HepG2 (cell line): ENCODE measurements around the gene NELFB. TPM values are rescaled to one million over a fixed set of nuclear protein-coding genes. Genes with fewer than 3 reads are reported as not detected.

Source experiments
- ATAC-seq: fragments of 200-7000 bp; cut with Tn5 transposase; 3 replicates; pipeline ENCODE4 v1.9.1; 2020; ENCODE audit warnings: mild to moderate bottlenecking, moderate library complexity
- BruUV-seq: library from RNA; stranded (reverse); fragments of 400-500 nt; replicated peaks from 2 replicates; lab custom pipeline; 2021; lab: Mats Ljungman, UMichigan
- CTCF ChIA-PET: fragments of 300-600 bp; formaldehyde crosslinking; extraction: SDS; loops from one replicate; lab custom pipeline; 2021; ENCODE audit warnings: low total read pairs, inconsistent platforms, low intra/inter-chr PET ratio; lab: Yijun Ruan, JAX
- POLR2A ChIA-PET: fragments of 350-600 bp; sonication (Branson Sonifier 250); formaldehyde crosslinking; loops from one replicate; lab custom pipeline; 2020; ENCODE audit warnings: antibody characterized with exemption, inconsistent platforms; lab: Yijun Ruan, JAX
- DNase-seq: peaks from one replicate; pipeline ENCODE4 v3.0.0-alpha.2; 2015; ENCODE audit warnings: low spot score
- FAIRE-seq: peaks from 3 replicates; lab custom pipeline; 2011; peaks lifted over from hg19 to GRCh38; lab: Jason Lieb, UNC
- H2AFZ ChIP-seq: one replicate; pipeline ENCODE4 v1.6.1; 2011; ENCODE audit warnings: low read length, inconsistent platforms
- H3K27ac ChIP-seq: fragments of 300-600 bp; 3 replicates; pipeline ENCODE4 v1.8.0; 2011; ENCODE audit warnings: mixed run types, mild to moderate bottlenecking, mixed read lengths, low read length, inconsistent platforms; ENCODE audit not compliant: insufficient read depth; ENCODE audit errors: extremely low read length
- H3K27me3 ChIP-seq, 2 experiments: fragments of 200-600 bp in 1 of 2; 2 replicates in 1 of 2; 3 replicates in 1 of 2; pipeline versions ENCODE4 v1.6.0 to v1.8.0; 2011; ENCODE audit warnings: low read length in 2 of 2, mild to moderate bottlenecking in 2 of 2, moderate library complexity in 2 of 2, inconsistent platforms in 1 of 2; ENCODE audit not compliant: insufficient read depth in 2 of 2, control insufficient read depth in 1 of 2
- H3K36me3 ChIP-seq, 2 experiments: fragments of 200-600 bp in 1 of 2; replicated peaks in 1 of 2; 2 replicates in 1 of 2; 3 replicates in 1 of 2; pipeline versions ENCODE4 v1.5.1 to v1.8.0; 2011; ENCODE audit warnings: low read length in 2 of 2, inconsistent platforms in 1 of 2; ENCODE audit not compliant: insufficient read depth in 2 of 2, control insufficient read depth in 1 of 2
- H3K4me1 ChIP-seq: 2 replicates; pipeline ENCODE4 v1.5.1; 2012; ENCODE audit warnings: low read length, inconsistent platforms; ENCODE audit not compliant: insufficient read depth
- H3K4me2 ChIP-seq: 2 replicates; pipeline ENCODE4 v1.6.0; 2011; ENCODE audit warnings: low read depth, low read length, inconsistent platforms
- H3K4me3 ChIP-seq, 3 experiments: fragments of 200-600 bp in 1 of 3; sonication (generic), shearing (Covaris generic) in 1 of 3; replicated peaks in 1 of 3; 2 replicates each; pipeline ENCODE4 v1.5.1; 2011 to 2016; ENCODE audit warnings: low read length in 3 of 3, inconsistent platforms in 2 of 3, low read depth in 2 of 3, mild to moderate bottlenecking in 2 of 3, control low read depth in 1 of 3, mixed read lengths in 1 of 3; ENCODE audit not compliant: insufficient read depth in 1 of 3
- H3K79me2 ChIP-seq: one replicate; pipeline ENCODE4 v1.6.1; 2011; ENCODE audit warnings: low read length, inconsistent platforms; ENCODE audit not compliant: insufficient read depth
- H3K9ac ChIP-seq: 2 replicates; pipeline ENCODE4 v1.6.0; 2011; ENCODE audit warnings: mild to moderate bottlenecking, low read depth, low read length, inconsistent platforms; ENCODE audit not compliant: insufficient read depth
- H3K9me3 ChIP-seq: 2 replicates; pipeline ENCODE4 v1.5.1; 2012; ENCODE audit warnings: mild to moderate bottlenecking, low read length
- H4K20me1 ChIP-seq: 2 replicates; pipeline ENCODE4 v1.6.0; 2011; ENCODE audit warnings: inconsistent platforms, mild to moderate bottlenecking, low read length, moderate library complexity; ENCODE audit not compliant: insufficient read depth
- EP300 ChIP-seq, 3 experiments: sonication (generic) in 1 of 3; formaldehyde crosslinking in 1 of 3; IDR thresholded peaks; 2 replicates each; pipeline versions ENCODE4 v1.5.1 to v1.6.1; 2011 to 2020; ENCODE audit warnings: low read depth in 2 of 3, low read length in 2 of 3, borderline replicate concordance in 1 of 3, improper control_type of control experiment in 1 of 3, mild to moderate bottlenecking in 1 of 3, missing genetic modification reagents in 1 of 3, moderate library complexity in 1 of 3
- FOXA1 ChIP-seq, 2 experiments: fragments of 450-650 bp in 1 of 2; sonication (generic) in 1 of 2; formaldehyde crosslinking in 1 of 2; IDR thresholded peaks; 2 replicates each; pipeline versions ENCODE4 v1.4.0 to v1.6.1; 2016 to 2020; ENCODE audit warnings: missing genetic modification reagents in 1 of 2
- HNF4G ChIP-seq, 2 experiments: sonication (generic) in 1 of 2; formaldehyde crosslinking in 1 of 2; IDR thresholded peaks; 2 replicates each; pipeline versions ENCODE4 v1.4.0 to v1.6.1; 2011 to 2020; ENCODE audit warnings: borderline replicate concordance in 2 of 2, low read depth in 2 of 2, mild to moderate bottlenecking in 2 of 2, low read length in 1 of 2, missing genetic modification reagents in 1 of 2, moderate library complexity in 1 of 2
- KDM5B ChIP-seq: sonication (generic); formaldehyde crosslinking; IDR thresholded peaks from 2 replicates; pipeline ENCODE4 v1.4.0; 2020; ENCODE audit warnings: missing genetic modification reagents, mild to moderate bottlenecking, borderline replicate concordance
- MEF2D ChIP-seq: sonication (generic); formaldehyde crosslinking; IDR thresholded peaks from 2 replicates; pipeline ENCODE4 v1.5.1; 2020; ENCODE audit warnings: mild to moderate bottlenecking, missing genetic modification reagents
- NFYB ChIP-seq: sonication (generic); formaldehyde crosslinking; IDR thresholded peaks from 2 replicates; pipeline ENCODE4 v1.4.0; 2020; ENCODE audit warnings: missing genetic modification reagents
- PAX8 ChIP-seq: sonication (generic); formaldehyde crosslinking; IDR thresholded peaks from 2 replicates; pipeline ENCODE4 v1.8.0; 2022; ENCODE audit warnings: mild to moderate bottlenecking, missing genetic modification reagents, borderline replicate concordance
- SP1 ChIP-seq, 2 experiments: fragments of 450-650 bp in 1 of 2; sonication (generic) in 1 of 2; formaldehyde crosslinking in 1 of 2; IDR thresholded peaks; 2 replicates each; pipeline versions ENCODE4 v1.4.0 to v1.6.1; 2016 to 2020; ENCODE audit warnings: missing genetic modification reagents in 1 of 2
- TCF7 ChIP-seq: sonication (generic); IDR thresholded peaks from 2 replicates; pipeline ENCODE4 v1.6.1; 2016; ENCODE audit warnings: antibody characterized with exemption, low read depth
- ZFP90 ChIP-seq: sonication (generic); formaldehyde crosslinking; IDR thresholded peaks from 2 replicates; pipeline ENCODE4 v1.8.0; 2022; ENCODE audit warnings: missing genetic modification reagents, mild to moderate bottlenecking, inconsistent platforms, borderline replicate concordance
- ZNF318 ChIP-seq: sonication (generic); formaldehyde crosslinking; IDR thresholded peaks from 2 replicates; pipeline ENCODE4 v1.4.0; 2020; ENCODE audit warnings: mild to moderate bottlenecking, missing genetic modification reagents
- ZNF616 ChIP-seq: sonication (generic); formaldehyde crosslinking; IDR thresholded peaks from 2 replicates; pipeline ENCODE4 v1.5.0; 2020; ENCODE audit warnings: low read depth, mild to moderate bottlenecking, missing genetic modification reagents
- WGBS: methylation state at CpG from one replicate; pipeline ENCODE4 v1.1.6; 2017; ENCODE audit warnings: low lambda C conversion rate; 5-methylcytosine and 5-hydroxymethylcytosine counted together
- in situ Hi-C: cut with HindIII; loops from 2 replicates; pipeline ENCODE4 v1.10.0; 2017; ENCODE audit warnings: low pct_unique_long_range_greater_than_20kb; ENCODE audit not compliant: extremely low pct_ligation_motif_present
- intact Hi-C: fragments of 100-400 bp; cut with micrococcal nuclease; formaldehyde crosslinking; loops from one replicate; pipeline ENCODE4 v1.10.0; 2022; ENCODE audit not compliant: unreplicated experiment
- polyA plus RNA-seq, 8 experiments: library from polyadenylated mRNA; depleted of rRNA in 3 of 8; stranded (reverse) in 7 of 8; unstranded in 1 of 8; fragments of >200 nt; fragmentation: Illumina TruSeq in 4 of 8; extraction: Trizol in 4 of 8; gene quantifications; 2 replicates each; pipeline versions ENCODE4 v1.2.1 to v1.2.3, GENCODE V29; 2011 to 2016; ENCODE audit warnings: low read depth in 4 of 8, missing spikeins in 1 of 8, mixed read lengths in 1 of 8; ENCODE audit not compliant: insufficient read depth in 1 of 8
- total RNA-seq, 5 experiments: library from RNA; depleted of rRNA; stranded (reverse); fragments of >200 nt; fragmentation: Illumina TruSeq; extraction: Trizol; gene quantifications; 2 replicates each; pipeline ENCODE4 v1.2.3, GENCODE V29; 2016; ENCODE audit warnings: low read depth in 1 of 5

NELFB gene
- total and polyA plus RNA-seq, 2 of the 13 experiments (the other 11 are each of a cell fraction or from before 2014, with no cell fraction given): 26.5 to 45.8 TPM

- Histone ChIP-seq H3K27ac (peak overlapping the region; percentile 80), H3K9ac (peak overlapping the region; percentile 86), H3K9me3 (no peaks in the 10 kb centered on the region), H3K4me1 (peaks cover 66% of the 10 kb centered on the region), H3K4me2 (peak overlapping the region; percentile 79), H3K4me3 (peak overlapping the region; percentile 90 to 91 (median 91)), H3K79me2 (peaks cover 18% of the 10 kb centered on the region), H2AFZ (no peak overlapping the region), H3K27me3 (no peaks in the 10 kb centered on the region; a peak in 1 of 5 replicates), H4K20me1 (no peaks in the 10 kb centered on the region), H3K36me3 (peaks cover 9 to 13% of the 10 kb centered on the region in 2 experiments; a peak in 4 of 5 replicates)
- BruUV-seq: no TSS peak
- ChIA-PET CTCF (no interaction called here), POLR2A (interaction anchor here (0.8 to 14.2 kb wide), 18 partner anchors 11 to 198 kb away, joined by 3 to 317 read pairs (median 4); partner anchors contain the start of genes ANAPC2, ENTPD8, EXD3 and NOXA1)
- no peak for FAIRE-seq
- intact Hi-C loops (no loop called here), in situ Hi-C loops (no loop called here)
- peak; percentile 46 for ATAC-seq
- WGBS: 2% methylated on average over 11 of the region's 21 CpGs
- DNase-seq: no peak
- TF ChIP-seq PAX8 (CRISPR knock-in tag): no peak
- TF ChIP-seq MEF2D: 0 out of 2 replicates have a peak, but pooled peaks have one; percentile 20
- no peak for TF ChIP-seq ZNF616 (CRISPR knock-in tag)
- no peak for TF ChIP-seq NFYB (CRISPR knock-in tag)
- TF ChIP-seq HNF4G (IDR thresholded peaks at IDR 0.05; ENCODE audit: borderline replicate concordance, low read depth, low read length): no peak
- TF ChIP-seq HNF4G (CRISPR knock-in tag; IDR thresholded peaks at IDR 0.05; ENCODE audit: borderline replicate concordance, low read depth): no peak
- no peak for TF ChIP-seq SP1 (IDR thresholded peaks at IDR 0.05)
- no peak for TF ChIP-seq SP1 (CRISPR knock-in tag; IDR thresholded peaks at IDR 0.05)
- TF ChIP-seq TCF7: no peak
- TF ChIP-seq KDM5B: peak; percentile 79; the same call in 1 of the 2 replicates
- TF ChIP-seq ZNF318 (CRISPR knock-in tag): no peak
- no peak for TF ChIP-seq EP300 (IDR thresholded peaks at IDR 0.05; ENCODE audit: low read depth in 2 of 2, low read length in 2 of 2)
- no peak for TF ChIP-seq EP300 (CRISPR knock-in tag; IDR thresholded peaks at IDR 0.05; ENCODE audit: borderline replicate concordance)
- TF ChIP-seq ZFP90 (CRISPR knock-in tag): no peak
- no peak for TF ChIP-seq FOXA1 (IDR thresholded peaks at IDR 0.05)
- TF ChIP-seq FOXA1 (CRISPR knock-in tag; IDR thresholded peaks at IDR 0.05): no peak
These were observed 1.2 kb upstream of the NELFB start for GRCh38 chr9:137253717-137254623.
